Endometrial microvascular endothelial cells (primary cell): ENCODE data around the gene MYD88. TPM values are rescaled to one million over a fixed set of nuclear protein-coding genes. Genes with fewer than 3 reads are reported as not detected.

Experiments used
- in situ Hi-C: cut with HindIII; loops from 2 replicates; pipeline ENCODE4 v1.10.0; 2017; ENCODE audit warnings: low sequenced_read_pairs, low pct_unique_long_range_greater_than_20kb; ENCODE audit errors: inconsistent ontology term
- total RNA-seq: library from RNA; depleted of rRNA; stranded (reverse); fragments of >200 nt; gene quantifications from one replicate; pipeline ENCODE4 v1.2.3, GENCODE V29; 2015; ENCODE audit errors: inconsistent ontology term

MYD88 gene
- 39.3 TPM for total RNA-seq

DNA sequence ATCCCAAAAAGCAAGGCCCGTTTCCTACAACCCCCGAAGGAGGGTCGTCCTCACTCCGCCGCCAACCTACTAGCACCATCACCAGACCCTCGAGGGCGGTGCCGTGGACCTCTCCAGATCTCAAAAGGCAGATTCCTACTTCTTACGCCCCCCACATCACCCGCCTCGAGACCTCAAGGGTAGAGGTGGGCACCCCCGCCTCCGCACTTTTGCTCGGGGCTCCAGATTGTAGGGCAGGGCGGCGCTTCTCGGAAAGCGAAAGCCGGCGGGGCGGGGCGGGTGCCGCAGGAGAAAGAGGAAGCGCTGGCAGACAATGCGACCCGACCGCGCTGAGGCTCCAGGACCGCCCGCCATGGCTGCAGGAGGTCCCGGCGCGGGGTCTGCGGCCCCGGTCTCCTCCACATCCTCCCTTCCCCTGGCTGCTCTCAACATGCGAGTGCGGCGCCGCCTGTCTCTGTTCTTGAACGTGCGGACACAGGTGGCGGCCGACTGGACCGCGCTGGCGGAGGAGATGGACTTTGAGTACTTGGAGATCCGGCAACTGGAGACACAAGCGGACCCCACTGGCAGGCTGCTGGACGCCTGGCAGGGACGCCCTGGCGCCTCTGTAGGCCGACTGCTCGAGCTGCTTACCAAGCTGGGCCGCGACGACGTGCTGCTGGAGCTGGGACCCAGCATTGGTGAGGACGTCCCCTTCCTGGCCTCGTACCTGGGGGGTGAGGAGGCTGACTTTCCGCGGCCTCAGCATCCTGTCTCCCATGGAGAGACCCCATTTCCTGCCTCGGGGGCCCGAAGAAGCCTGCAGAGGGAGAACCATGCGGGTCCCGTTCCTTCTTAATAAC is at the start of gene MYD88:
Gene MYD88, plus strand, starts transcription at position 313 of the 842 bp plus-strand sequence. Its CDS starts 40 bp downstream, at position 353.
- in situ Hi-C loops = loop anchor here (25.0 kb wide), 1 partner anchor 99 kb away; no protein-coding TSS in a partner anchor

DNA sequence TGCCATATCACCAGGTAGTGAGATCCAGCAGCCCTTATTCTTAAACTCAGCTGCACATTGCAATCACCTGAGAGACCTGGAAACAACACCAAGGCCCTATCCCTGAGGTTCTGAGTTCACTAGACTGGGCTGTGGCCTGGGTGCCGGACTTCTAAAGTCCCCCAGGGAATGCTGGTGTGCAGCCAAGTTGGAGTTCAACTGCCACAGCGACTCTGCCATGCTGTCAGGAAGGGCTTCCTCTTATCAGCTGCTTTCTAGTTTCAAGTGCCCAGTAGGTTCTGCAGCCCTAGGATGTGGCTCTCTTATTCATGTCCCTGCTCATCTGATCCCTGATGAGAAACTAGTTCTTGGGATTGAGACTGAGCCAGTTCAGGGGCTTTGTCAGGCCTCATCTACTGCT is 49.3 kb upstream of the MYD88 start:
- in situ Hi-C loops = no loop called here

DNA sequence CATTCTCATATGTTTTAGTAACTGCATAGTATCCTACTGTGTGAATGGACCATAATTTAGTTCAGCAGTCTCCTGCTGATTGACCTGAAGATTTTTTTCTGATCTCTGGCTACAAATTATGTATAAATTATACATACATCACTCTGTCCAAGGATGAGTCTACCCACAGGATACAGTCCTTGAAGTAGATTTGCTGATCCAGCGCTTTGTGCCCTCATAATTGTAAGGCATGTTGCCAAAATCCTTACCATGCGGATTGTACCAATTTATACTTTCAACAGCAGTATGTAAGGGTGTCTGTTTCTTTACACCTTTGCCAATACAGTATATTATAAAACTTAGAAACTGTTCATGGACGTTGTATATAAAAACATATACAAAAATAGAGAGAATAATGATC is 48.0 kb upstream of the MYD88 start:
- in situ Hi-C loops = no loop called here

DNA sequence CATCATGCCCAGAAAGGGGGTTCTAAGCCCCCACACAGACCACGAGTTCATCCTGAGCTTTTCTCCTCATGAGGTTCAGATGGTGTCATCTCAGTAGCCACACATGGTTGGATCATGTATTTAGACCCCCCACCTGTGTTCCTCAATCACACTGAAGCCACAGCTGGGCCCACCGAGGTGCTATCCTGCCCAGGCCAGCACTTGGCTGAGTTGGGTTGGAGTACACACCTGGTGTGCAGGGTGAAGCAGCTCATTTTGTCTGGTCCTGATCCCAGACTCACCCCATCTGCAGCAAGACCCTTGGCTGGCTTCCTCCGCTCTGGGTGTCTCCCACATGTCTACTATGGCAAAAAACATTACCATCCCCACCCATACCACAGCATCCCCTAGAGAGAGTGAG is 43.5 kb upstream of the MYD88 start:
- in situ Hi-C loops = no loop called here

DNA sequence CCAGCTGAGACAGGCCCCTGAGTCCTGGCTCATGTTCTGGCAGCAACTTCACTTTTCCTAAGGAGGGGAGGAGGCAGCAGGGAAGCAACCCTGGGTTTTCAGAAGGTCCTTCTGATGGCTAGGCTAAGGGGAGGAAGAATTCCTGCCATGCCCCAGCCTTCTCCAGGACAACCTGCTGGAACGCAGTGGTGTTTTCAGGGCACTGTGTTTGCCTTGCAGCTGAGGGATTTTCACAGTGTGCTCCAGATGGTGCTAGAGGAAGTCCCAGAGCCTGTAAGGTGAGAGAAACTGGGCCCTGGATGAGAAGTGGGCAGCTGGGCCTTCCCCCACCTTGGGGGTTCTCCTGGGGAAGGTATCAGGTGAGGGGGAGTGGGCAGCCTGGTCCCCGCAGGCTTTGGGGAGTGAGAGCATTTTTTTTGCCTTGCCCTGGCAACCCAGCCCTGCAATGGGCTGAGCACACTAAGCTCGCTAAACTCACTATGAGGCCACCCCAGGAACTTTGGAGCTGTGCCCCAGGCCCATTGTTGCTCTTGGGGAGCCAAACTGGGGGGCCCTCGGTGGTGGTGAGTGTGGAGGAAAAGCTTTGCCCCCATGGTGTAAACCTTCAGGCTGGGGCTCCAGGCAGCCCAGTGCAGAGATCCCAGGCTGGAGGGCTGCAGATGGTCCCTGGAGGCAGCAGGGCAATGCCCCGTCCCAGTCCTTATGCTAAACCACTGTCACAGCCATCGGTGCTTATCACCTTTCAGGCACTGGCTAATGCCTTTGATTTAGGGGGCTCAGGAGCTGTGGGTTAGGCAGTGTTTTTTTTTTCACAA is 42.6 kb upstream of the MYD88 start:
- in situ Hi-C loops = no loop called here

DNA sequence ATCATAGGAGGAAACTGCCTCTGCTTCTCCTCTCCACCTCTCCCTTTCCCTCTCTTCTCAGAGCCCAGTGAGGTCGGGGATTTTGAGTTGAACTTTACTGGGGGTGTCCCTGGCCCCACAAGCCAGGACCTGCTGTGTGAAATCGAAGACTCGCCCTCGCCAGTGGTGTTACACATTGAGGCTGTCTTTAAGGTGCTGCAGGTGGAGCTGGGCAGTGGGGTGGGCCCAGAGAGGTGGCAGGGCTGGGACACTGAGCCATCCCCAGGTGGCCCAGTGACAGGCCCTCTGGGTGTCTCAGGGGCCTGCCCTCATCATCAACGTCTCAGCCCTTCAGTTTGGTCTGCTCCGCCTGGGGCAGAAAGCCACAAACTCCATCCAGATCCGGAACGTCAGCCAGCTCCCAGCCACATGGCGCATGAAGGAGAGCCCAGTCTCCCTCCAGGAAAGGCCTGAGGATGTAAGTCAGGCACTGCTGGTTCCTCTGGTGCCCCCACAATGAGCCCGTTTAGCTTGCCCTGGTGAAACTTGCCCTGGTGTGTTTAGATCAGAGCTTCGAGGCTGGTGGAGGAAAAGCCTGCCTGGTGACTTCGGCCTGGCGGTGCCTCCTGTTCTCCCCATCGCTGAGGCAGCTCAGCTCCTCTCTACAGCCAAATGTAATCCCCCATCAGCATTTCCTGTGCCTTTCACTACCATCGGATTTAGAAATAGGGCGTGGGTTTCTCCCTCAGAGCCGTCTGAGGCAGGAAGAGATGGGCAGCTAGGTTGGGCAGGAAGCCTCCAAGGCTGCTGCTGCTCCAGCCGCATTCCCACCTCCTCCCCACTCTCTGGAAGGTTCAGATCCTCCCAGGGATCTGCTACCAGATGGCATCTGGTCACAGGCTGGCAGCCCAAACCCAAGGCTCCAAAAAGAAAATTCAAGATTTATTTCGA is 40.8 kb upstream of the MYD88 start:
- in situ Hi-C loops = no loop called here

DNA sequence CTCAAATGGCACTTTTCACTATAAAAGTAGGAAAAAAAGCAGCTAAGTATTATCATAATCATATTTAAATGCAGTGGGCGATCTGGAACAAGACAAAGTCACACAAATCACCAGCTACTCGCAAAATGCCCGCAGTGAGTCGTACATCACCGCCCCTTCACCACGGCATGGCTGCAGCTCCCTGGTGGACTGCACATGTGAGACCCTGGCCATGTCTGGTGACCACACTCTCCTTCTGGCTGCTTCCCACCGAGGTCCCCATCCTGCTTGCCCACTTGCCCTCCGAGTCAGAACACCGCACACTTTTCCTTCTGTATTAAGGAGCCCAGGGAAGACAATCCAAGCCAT is 40.1 kb upstream of the MYD88 start:
- in situ Hi-C loops = no loop called here

DNA sequence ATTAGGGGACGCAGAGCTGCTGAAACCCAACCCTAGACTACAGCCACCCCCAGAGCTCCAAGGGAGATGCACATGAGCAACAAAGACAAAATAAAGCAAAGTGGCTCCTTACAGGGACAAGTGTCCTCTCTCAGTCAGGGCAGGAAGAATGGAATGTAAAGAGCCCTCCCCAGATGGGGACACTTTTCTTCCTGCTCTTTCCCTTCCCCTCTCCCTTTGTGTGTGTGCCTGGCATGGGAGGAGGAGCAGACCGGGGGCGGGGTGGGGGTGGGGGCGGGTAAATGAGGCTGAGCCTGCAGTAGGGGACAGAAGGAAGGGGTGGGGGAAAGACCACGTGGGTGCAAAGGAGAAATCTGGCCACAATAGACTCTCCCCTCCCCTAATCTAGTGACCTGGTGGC is 38.9 kb upstream of the MYD88 start:
- in situ Hi-C loops = no loop called here

DNA sequence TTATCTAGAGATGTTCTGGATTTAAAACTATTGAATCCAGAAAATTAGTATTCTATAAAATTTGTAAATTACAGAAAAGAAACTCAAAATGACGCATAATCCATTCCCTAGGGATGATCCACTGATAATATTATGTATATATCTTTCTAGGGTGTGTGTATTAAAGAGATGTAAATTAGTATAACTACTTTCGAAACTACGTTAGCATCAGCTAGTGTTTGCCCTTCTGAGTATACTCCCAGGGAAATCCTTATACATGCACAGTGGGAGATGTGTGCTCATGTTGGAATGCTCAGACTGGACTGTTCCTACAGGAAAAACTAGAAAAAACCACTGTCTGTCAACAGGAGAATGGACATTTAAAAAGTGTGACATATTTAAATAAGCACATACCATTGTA is 38.0 kb upstream of the MYD88 start:
- in situ Hi-C loops = no loop called here

DNA sequence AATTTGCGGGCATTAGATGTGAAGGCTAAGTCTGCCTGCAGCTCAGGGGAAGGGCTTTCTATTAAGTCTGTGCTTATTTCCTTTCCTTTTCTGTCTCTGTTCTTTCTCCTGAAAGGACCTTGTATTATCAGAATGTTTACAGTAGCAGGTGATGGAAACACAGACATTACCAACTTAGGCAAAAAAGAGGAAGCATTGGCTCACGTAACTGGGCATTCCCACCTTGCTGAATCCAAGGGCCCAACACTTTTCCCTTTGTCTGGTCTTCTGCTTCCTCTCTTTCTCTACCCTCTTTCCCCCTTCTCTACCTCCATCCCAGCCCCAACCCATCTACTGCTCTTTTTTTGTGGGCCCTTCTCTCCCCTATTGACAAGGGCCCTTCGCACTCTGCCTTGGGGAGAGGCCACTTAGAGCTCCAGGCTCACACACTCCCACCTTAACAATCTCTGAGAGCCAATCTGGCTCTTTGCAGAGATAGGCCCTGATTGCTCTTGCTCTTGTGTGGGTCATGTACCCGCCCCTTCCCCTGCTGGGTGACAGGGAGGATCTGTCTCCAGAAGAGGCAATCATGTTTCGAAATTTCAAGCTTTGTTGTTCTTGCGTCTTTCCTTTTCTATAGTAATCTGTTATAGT is 36.5 kb upstream of the MYD88 start:
- in situ Hi-C loops = no loop called here

DNA sequence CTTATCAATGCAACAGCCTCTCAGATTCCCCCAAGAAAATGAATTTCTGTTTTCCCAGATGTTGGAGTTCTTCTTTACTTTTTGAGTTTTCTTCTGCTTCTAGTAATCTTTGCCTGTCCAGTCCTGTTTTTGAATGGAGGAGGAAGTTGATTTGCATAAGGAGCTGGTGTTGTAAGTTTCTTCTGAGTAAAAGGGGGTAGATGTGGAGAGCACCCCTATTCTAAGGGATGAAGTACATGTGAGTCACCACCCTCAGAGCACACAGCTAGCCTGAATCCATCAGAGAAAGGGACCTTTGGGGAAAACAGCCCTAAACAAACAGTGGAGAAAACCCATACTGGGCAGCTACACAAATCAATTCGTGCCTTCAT is 36.0 kb upstream of the MYD88 start:
- in situ Hi-C loops = no loop called here

DNA sequence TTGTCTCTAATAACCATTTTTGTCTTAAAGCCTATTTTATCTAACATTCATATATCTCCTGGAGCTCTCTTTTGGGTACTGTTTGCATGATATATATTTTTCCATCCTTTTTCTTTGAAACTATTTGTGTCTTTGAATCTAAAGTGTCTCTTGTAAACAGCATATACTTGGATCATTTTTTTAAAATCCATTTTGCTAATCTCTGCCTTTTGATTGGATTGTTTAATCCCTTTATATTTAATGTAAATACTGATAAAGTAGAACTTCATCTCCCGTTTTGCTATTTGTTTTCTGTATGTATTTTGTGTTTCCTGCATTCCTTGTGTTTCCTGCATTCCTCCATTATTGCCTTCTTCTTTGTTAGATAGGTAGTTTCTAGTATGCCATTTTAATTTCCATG is 32.9 kb upstream of the MYD88 start:
- in situ Hi-C loops = no loop called here

DNA sequence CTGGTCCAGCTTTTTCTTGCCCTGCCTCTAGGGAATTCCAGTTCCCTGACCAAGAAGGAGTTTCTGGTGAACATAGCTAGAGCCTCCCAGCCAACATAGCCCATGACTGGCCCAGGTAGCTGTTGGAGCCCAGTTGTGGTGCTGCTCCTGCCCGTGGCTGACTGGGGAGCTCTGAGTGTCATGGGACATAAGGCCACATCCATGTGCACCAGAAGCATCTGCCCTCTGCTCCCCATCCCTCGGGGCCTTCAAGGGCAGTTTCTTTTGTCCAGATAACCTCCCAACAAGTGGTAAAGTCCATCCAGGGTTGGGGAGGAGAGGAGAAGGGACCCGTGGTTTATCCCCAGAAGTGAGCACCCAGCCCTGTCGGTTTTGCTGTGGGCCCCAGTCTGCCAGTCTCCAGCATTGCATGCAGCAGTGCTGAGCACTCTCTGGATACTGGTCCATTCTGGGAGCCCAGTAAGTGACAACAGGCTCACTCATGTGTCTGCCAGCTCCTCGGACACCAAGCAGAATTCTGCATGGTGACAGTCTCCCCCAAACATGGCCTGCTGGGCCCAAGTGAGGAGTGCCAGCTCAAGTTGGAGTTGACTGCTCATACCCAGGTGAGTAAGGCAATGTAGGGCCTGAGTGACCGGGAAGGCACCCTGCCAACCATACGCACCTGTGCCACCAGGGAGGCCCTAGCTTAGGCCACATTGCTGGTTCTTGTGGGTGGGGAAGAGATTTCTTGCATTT is 30.4 kb upstream of the MYD88 start:
- in situ Hi-C loops = no loop called here

DNA sequence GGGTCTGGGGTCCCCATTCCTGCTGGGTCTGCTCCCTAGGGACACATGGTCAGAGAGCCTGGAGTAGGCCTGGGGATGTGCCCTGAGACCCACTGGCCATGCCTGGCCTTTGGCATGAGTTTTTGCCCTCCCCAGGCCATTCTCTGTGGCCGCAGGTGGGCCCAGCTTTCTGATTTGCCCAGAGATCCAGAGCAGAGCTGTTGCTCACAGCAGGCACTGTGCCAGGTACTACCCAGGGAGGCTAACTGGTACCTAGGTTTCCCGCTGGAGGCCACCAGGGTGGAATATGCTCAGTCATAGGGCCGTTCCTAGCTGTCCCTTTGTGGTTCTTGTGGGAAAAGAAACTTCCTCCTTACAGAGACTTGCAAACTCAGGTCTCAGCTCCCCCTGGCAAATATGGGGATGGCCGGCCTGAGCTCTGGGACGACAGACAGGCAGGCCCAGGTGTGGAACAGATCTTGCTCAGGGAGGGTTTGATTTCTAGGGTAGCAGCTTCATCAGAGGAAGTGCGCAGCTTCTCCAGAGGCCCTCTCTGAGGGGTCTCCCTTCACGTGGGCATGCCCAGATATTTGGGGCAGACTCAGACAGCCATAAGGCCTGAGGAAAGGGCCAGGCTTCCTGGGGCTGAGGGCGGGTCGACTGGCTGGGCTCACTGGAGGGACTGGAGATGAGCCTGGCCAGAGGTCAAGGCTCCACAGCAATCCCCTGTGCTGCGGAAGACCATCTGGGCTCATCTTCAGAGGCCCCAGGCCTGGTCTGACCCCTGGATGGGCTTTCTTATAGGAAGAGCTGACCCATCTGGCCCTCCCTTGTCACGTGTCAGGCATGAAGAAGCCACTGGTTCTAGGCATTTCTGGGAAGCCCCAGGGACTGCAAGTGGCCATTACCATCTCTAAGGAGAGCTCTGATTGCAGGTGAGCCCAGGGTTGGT is 29.5 kb upstream of the MYD88 start:
- in situ Hi-C loops = no loop called here

DNA sequence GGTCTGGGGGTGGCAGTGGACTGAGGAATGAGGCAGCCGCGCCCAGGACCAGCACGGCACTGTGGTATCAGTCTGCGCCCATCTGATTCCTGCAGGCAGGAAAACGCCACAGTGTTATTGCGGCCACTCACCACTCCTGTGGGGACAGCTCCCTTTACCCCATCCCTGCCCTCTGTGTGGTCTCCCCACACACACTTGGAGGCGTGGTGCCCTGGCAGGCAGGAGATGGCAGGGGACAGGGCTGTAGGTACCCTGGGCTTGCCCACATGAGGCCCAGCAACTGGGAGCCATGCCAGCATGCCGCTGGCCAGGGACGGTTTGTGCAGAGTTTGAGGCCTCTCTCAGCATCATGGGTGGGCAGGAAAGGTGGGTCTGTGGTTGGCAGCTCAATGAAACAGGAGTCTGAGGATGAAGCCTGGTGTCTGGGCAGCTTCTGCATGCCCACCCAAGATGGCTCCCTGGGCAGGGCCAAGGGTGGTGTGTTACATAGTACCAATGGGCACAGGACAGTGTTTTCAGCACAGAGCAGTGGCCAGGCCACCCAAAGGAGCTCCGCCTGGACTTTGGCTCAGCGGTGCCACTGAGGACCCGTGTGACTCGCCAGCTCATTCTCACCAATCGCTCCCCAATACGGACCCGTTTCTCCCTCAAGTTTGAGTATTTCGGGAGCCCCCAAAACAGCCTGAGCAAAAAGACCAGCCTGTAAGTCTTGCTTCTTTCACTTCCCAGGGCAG is 28.7 kb upstream of the MYD88 start:
- in situ Hi-C loops = no loop called here

DNA sequence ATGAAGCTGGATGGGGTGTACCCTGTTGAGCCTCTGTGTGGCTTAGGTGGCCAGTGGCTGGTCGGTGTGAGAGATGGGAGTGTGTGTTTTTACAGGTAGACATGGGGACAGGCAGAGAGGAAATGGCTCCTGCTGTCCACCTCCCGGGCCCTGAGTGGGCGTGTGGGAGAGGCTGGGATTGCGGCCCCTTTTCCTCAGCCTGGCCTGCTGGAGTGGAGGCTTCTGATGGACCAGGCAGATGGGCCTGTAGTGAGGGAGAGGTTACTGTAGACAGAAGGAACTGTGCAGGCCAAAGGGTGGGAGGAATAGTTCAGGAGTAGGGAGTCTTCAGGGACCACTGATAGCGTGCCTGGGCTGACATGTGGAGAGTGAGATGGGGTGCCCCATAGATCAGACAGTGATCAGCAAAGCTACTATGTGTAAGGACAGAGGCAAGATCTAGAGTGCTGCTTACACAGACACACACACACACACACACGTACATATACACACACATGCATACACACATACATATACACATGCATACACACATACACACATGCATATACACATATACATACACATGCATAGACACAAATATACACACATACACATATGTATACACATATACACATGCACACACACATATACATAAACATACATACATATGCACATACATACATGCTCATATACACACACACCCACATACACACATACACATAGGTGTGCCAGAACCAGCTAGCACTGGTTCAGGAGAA is 28.0 kb upstream of the MYD88 start:
- in situ Hi-C loops = no loop called here
